ENCODE results near the gene METTL22. TPM values are rescaled to one million over a fixed set of nuclear protein-coding genes. Genes with fewer than 3 reads are reported as not detected.

METTL22 gene
- total and polyA plus RNA-seq, 2 donors (not counting 1 experiment from before 2014, with no cell fraction given) = 49.5 to 62.9 TPM

GRCh38 chr16:8626946-8627345, 5.4 kb downstream of the METTL22 start:
- peaks cover 55% of the 10 kb centered on the region for H3K79me2 ChIP-seq (ENCODE audit: control insufficient read depth, insufficient read depth, low read length)
- no peak overlapping the region for H3K9ac ChIP-seq (ENCODE audit: low read length)
- H3K9me3 ChIP-seq (ENCODE audit: control extremely low read depth in 1 of 3, control insufficient read depth in 2 of 3, insufficient read depth in 1 of 3, low read length in 2 of 3) = no peaks in the 10 kb centered on the region
- H3K4me3 ChIP-seq (ENCODE audit: control extremely low read depth in 1 of 5, extremely low read depth in 1 of 5, insufficient read depth in 1 of 5, low read depth in 2 of 5, low read length in 4 of 5) = no peak overlapping the region
- Mint-ChIP-seq H3K4me3 (no peak overlapping the region), H3K4me1 (peaks cover 15% of the 10 kb centered on the region), H3K27me3 (no peaks in the 10 kb centered on the region), H3K9me3 (ENCODE audit: insufficient read depth) (no peaks in the 10 kb centered on the region), H3K27ac (no peak overlapping the region)
- peaks cover 2 to 57% of the 10 kb centered on the region in 2 experiments for H3K36me3 ChIP-seq (replicated peaks in 1 of 2; ENCODE audit: control extremely low read depth in 1 of 2, control insufficient read depth in 1 of 2, extremely low read depth in 1 of 2, insufficient read depth in 2 of 2, low read length in 1 of 2)
- intact Hi-C loops (cut with micrococcal nuclease) = no loop called here
- H3K27ac ChIP-seq (ENCODE audit: low read length in 2 of 2) = no peak overlapping the region
- peaks cover 8 to 9% of the 10 kb centered on the region in 2 donors for H3K4me1 ChIP-seq (ENCODE audit: control insufficient read depth in 2 of 2, insufficient read depth in 2 of 2, low read length in 2 of 2)
- TF ChIP-seq EZH2 (IDR thresholded peaks at IDR 0.05; ENCODE audit: borderline replicate concordance, insufficient read depth, low read depth, low read length, poor library complexity, severe bottlenecking) = no peak
- no peak for TF ChIP-seq CTCF (IDR thresholded peaks at IDR 0.05)
- no peaks in the 10 kb centered on the region for H3K27me3 ChIP-seq (replicated peaks in 1 of 4; ENCODE audit: control extremely low read depth in 1 of 4, control insufficient read depth in 3 of 4, insufficient read depth in 4 of 4, low read length in 3 of 4)
- ChIA-PET CTCF (interaction anchor here (0.6 kb wide), 1 partner anchor 1759 kb away, joined by 3 read pairs; the partner anchor contains the start of gene ATF7IP2), POLR2A (no interaction called here)
- peaks cover 21% of the 10 kb centered on the region for H4K20me1 ChIP-seq (ENCODE audit: control insufficient read depth, insufficient read depth, low read length, poor library complexity, severe bottlenecking)
- no peak for DNase-seq
- WGBS (ENCODE audit: insufficient coverage) = 97% methylated on average over 6 of the region's 8 CpGs
- H3K4me2 ChIP-seq (replicated peaks; ENCODE audit: low read depth, low read length, poor library complexity, severe bottlenecking) = no peak overlapping the region
- H2AFZ ChIP-seq (ENCODE audit: insufficient read depth, low read depth, low read length, poor library complexity, severe bottlenecking) = no peak overlapping the region
- no peak for ATAC-seq (ENCODE audit: low read depth)

GRCh38 chr16:8627456-8627855, 6.0 kb downstream of the METTL22 start:
- no peaks in the 10 kb centered on the region for H3K9me3 Mint-ChIP-seq (ENCODE audit: insufficient read depth)
- Histone ChIP-seq H3K4me3 (ENCODE audit: control extremely low read depth in 1 of 5, extremely low read depth in 1 of 5, insufficient read depth in 1 of 5, low read depth in 2 of 5, low read length in 4 of 5) (no peak overlapping the region), H3K4me1 (ENCODE audit: control insufficient read depth in 2 of 2, insufficient read depth in 2 of 2, low read length in 2 of 2) (peaks cover 3 to 4% of the 10 kb centered on the region in 2 donors), H3K27me3 (replicated peaks in 1 of 4; ENCODE audit: control extremely low read depth in 1 of 4, control insufficient read depth in 3 of 4, insufficient read depth in 4 of 4, low read length in 3 of 4) (no peaks in the 10 kb centered on the region), H3K4me2 (replicated peaks; ENCODE audit: low read depth, low read length, poor library complexity, severe bottlenecking) (no peak overlapping the region), H3K27ac (ENCODE audit: low read length in 2 of 2) (no peak overlapping the region), H3K79me2 (ENCODE audit: control insufficient read depth, insufficient read depth, low read length) (peaks cover 50% of the 10 kb centered on the region), H4K20me1 (ENCODE audit: control insufficient read depth, insufficient read depth, low read length, poor library complexity, severe bottlenecking) (peaks cover 21% of the 10 kb centered on the region), H2AFZ (ENCODE audit: insufficient read depth, low read depth, low read length, poor library complexity, severe bottlenecking) (no peak overlapping the region), H3K9me3 (ENCODE audit: control extremely low read depth in 1 of 3, control insufficient read depth in 2 of 3, insufficient read depth in 1 of 3, low read length in 2 of 3) (no peaks in the 10 kb centered on the region), H3K36me3 (replicated peaks in 1 of 2; ENCODE audit: control extremely low read depth in 1 of 2, control insufficient read depth in 1 of 2, extremely low read depth in 1 of 2, insufficient read depth in 2 of 2, low read length in 1 of 2) (peaks cover 2 to 62% of the 10 kb centered on the region in 2 experiments), H3K9ac (ENCODE audit: low read length) (no peak overlapping the region)
- DNase-seq = no peak
- H3K27me3 Mint-ChIP-seq = no peaks in the 10 kb centered on the region
- H3K27ac Mint-ChIP-seq = no peak overlapping the region
- intact Hi-C loops (cut with micrococcal nuclease) = no loop called here
- TF ChIP-seq EZH2 (IDR thresholded peaks at IDR 0.05; ENCODE audit: borderline replicate concordance, insufficient read depth, low read depth, low read length, poor library complexity, severe bottlenecking) (no peak), CTCF (IDR thresholded peaks at IDR 0.05) (no peak)
- POLR2A ChIA-PET = no interaction called here
- H3K4me1 Mint-ChIP-seq = peaks cover 11% of the 10 kb centered on the region
- H3K4me3 Mint-ChIP-seq = no peak overlapping the region
- 97% methylated on average over 3 of the region's 4 CpGs for WGBS (ENCODE audit: insufficient coverage)
- ATAC-seq (ENCODE audit: low read depth) = no peak
- CTCF ChIA-PET = interaction anchor here (1.1 kb wide), 1 partner anchor 44 kb away, joined by 3 read pairs; no protein-coding TSS in a partner anchor

Measured in B cell (primary cell).